ENCODE data around the gene ABCA3. TPM values are rescaled to one million over a fixed set of nuclear protein-coding genes. Genes with fewer than 3 reads are reported as not detected.
"Not testable (repeated sequence)": the region's sequence is repeated elsewhere in the genome, so short reads cannot be mapped to it uniquely, and the experiment has no call there.

ABCA3 gene
- total RNA-seq, 1 donor from 2014 or later: 11.1 TPM

DNA sequence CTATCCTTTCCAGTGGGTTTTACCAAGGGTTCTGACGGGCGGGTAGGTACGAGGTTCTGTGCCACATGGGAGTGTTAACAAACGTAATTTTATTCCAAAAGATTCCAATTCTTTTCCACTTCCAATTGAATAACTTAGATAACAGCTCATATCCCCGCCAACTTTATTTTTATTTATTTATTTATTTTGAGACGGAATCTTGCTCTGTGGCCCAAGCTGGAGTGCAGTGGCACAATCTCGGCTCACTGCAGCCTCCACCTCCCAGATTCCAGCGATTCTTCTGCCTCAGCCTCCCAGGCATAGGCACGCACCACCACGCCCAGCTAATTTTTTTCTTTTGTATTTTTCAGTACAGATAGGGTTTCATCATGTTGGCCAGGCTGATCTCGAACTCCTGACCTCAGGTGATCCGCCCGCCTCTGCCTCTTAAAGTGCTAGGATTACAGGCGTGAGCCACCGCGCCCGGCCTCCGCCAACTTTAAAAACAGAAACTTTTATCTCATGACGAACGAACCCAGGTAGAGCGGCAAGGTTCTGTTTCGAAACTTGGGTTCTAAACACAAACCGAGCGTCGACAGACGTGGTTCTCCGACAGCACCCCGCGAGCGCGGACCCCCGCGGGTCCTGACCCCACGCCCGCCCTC, 89.8 kb downstream of the ABCA3 start:
- Mint-ChIP-seq H3K27ac (peak overlapping the region; percentile 91), H3K36me3 (ENCODE audit: low read depth) (peaks cover 35% of the 10 kb centered on the region), H3K4me3 (ENCODE audit: low read depth) (peak overlapping the region; percentile 91), H3K27me3 (ENCODE audit: low read depth) (no peaks in the 10 kb centered on the region), H3K9me3 (no peaks in the 10 kb centered on the region), H3K4me1 (ENCODE audit: low read depth) (peaks cover 1% of the 10 kb centered on the region)
- peak; percentile 41 for DNase-seq (ENCODE audit: low spot score)
- intact Hi-C loops (cut with micrococcal nuclease): loop anchor here (1.0 to 10.0 kb wide), 2 partner anchors 18 to 226 kb away; partner anchors contain the start of genes NHERF2 and RNPS1

DNA sequence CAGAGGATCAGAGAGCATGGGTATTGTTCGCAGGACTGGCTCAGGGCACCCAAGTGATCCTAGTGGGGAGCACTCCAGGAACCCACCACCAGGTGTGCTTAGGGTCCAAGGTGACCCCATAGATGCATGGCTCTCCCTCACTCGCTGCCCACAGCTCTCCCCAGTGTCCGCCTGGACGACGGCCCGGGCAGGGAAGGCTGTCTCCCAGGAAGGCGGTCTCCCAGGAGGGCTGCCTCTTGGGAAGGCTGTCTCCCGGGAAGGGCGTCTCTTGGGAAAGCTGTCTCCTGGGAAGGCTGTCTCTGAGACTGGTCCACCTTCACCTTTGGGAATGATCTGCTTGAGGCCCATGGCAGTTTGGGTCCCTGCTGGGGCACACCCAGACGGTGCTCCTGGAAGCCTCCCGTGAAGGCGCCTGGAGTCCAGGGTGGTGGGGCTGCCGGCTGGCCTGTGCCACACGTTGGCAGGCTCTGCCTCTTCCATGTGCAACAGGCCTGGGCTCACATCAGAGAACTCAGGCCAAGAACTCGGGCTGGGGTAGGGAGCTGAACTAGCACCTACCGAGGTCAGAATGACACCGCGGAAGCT, 94.1 kb downstream of the ABCA3 start:
- Mint-ChIP-seq H3K4me3 (ENCODE audit: low read depth) (no peak overlapping the region), H3K4me1 (ENCODE audit: low read depth) (peaks cover 1% of the 10 kb centered on the region), H3K9me3 (no peaks in the 10 kb centered on the region), H3K27me3 (ENCODE audit: low read depth) (no peaks in the 10 kb centered on the region), H3K27ac (no peak overlapping the region), H3K36me3 (ENCODE audit: low read depth) (peaks cover 14% of the 10 kb centered on the region)
- intact Hi-C loops (cut with micrococcal nuclease): no loop called here
- DNase-seq (ENCODE audit: low spot score): no peak

- Mint-ChIP-seq H3K9me3 (no peaks in the 10 kb centered on the region), H3K27ac (no peak overlapping the region)
- intact Hi-C loops (cut with micrococcal nuclease): no loop called here
Measured at GRCh38 chr16:2244926-2245795, 95.4 kb downstream of the ABCA3 start.

DNA sequence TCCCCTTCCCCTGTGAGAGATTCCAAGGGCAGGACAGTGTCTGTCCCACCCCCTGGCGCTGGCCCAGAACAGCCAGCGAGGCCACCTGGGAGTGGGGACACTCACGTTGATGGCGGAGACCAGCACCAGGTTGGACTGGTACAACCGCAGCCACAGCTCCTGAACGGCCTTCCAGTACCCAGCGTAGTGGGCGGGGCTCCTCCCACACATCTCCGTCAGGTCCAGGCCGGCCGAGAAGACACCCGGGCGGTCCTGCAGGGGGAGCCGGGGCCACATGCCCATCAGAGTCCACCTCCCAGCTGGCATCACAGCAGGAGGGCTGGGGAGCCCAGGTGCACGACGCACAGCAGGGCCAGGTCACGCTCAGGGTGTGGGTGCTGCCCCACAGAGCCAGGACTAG, 96.2 kb downstream of the ABCA3 start:
- peaks cover 15% of the 10 kb centered on the region for H3K36me3 Mint-ChIP-seq (ENCODE audit: low read depth)
- H3K4me1 Mint-ChIP-seq (ENCODE audit: low read depth): no peaks in the 10 kb centered on the region

More at GRCh38 chr16:2244926-2245795, 95.4 kb downstream of the ABCA3 start:
- no peak for DNase-seq (ENCODE audit: low spot score)
- H3K27me3 Mint-ChIP-seq (ENCODE audit: low read depth): no peaks in the 10 kb centered on the region
- peaks cover 1% of the 10 kb centered on the region for H3K4me1 Mint-ChIP-seq (ENCODE audit: low read depth)
- H3K36me3 Mint-ChIP-seq (ENCODE audit: low read depth): peaks cover 11% of the 10 kb centered on the region
- no peak overlapping the region for H3K4me3 Mint-ChIP-seq (ENCODE audit: low read depth)

GRCh38 chr16:2243781-2244180, 96.7 kb downstream of the ABCA3 start:
- H3K27me3 Mint-ChIP-seq (ENCODE audit: low read depth): no peaks in the 10 kb centered on the region
- DNase-seq (ENCODE audit: low spot score): no peak
- no peak overlapping the region for H3K27ac Mint-ChIP-seq
- no peaks in the 10 kb centered on the region for H3K4me1 Mint-ChIP-seq (ENCODE audit: low read depth)
- intact Hi-C loops (cut with micrococcal nuclease): no loop called here
- H3K36me3 Mint-ChIP-seq (ENCODE audit: low read depth): peaks cover 15% of the 10 kb centered on the region
- H3K9me3 Mint-ChIP-seq: no peaks in the 10 kb centered on the region
- no peak overlapping the region for H3K4me3 Mint-ChIP-seq (ENCODE audit: low read depth)

More for the DNA sequence above, 96.2 kb downstream of the ABCA3 start:
- H3K9me3 Mint-ChIP-seq: no peaks in the 10 kb centered on the region
- intact Hi-C loops (cut with micrococcal nuclease): no loop called here
- no peak overlapping the region for H3K4me3 Mint-ChIP-seq (ENCODE audit: low read depth)
- no peaks in the 10 kb centered on the region for H3K27me3 Mint-ChIP-seq (ENCODE audit: low read depth)
- H3K27ac Mint-ChIP-seq: no peak overlapping the region
- DNase-seq (ENCODE audit: low spot score): no peak

GRCh38 chr16:2243031-2243528, 97.4 kb downstream of the ABCA3 start:
- H3K4me3 Mint-ChIP-seq (ENCODE audit: low read depth): no peak overlapping the region

DNA sequence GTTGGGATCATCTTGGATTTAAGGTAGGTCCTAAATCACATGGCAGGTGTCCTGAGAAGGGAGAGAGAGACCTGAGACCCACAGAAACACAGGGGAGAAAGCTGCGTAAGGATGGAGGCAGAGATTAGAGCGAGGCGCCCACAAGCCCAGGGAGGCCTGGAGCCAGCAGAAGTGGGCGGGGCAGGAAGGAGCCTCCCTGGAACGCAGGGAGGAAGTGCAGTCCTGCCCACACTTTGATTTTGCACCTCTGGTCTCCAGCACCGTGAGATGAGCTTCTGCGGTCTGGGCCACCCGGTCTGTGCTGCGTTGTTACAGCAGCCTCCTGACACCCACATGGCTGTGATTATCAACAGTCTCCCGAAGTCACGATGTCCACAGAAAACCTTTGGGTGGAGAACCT, 97.9 kb downstream of the ABCA3 start:
- no peak overlapping the region for H3K4me3 Mint-ChIP-seq (ENCODE audit: low read depth)
- H3K4me1 Mint-ChIP-seq (ENCODE audit: low read depth): no peaks in the 10 kb centered on the region
- intact Hi-C loops (cut with micrococcal nuclease): no loop called here
- no peak overlapping the region for H3K27ac Mint-ChIP-seq
- no peak for DNase-seq (ENCODE audit: low spot score)
- no peaks in the 10 kb centered on the region for H3K27me3 Mint-ChIP-seq (ENCODE audit: low read depth)
- H3K9me3 Mint-ChIP-seq: no peaks in the 10 kb centered on the region
- peaks cover 15% of the 10 kb centered on the region for H3K36me3 Mint-ChIP-seq (ENCODE audit: low read depth)

More at GRCh38 chr16:2243031-2243528, 97.4 kb downstream of the ABCA3 start:
- H3K36me3 Mint-ChIP-seq (ENCODE audit: low read depth): peaks cover 15% of the 10 kb centered on the region
- H3K27ac Mint-ChIP-seq: no peak overlapping the region
- H3K9me3 Mint-ChIP-seq: no peaks in the 10 kb centered on the region
- H3K27me3 Mint-ChIP-seq (ENCODE audit: low read depth): no peaks in the 10 kb centered on the region
- intact Hi-C loops (cut with micrococcal nuclease): no loop called here
- DNase-seq (ENCODE audit: low spot score): no peak
- H3K4me1 Mint-ChIP-seq (ENCODE audit: low read depth): no peaks in the 10 kb centered on the region

- intact Hi-C loops (cut with micrococcal nuclease); H3K9me3 Mint-ChIP-seq; H3K4me1 Mint-ChIP-seq (ENCODE audit: low read depth); H3K27ac Mint-ChIP-seq; DNase-seq (ENCODE audit: low spot score); H3K27me3 Mint-ChIP-seq (ENCODE audit: low read depth); H3K4me3 Mint-ChIP-seq (ENCODE audit: low read depth): not testable (repeated sequence)
- peaks cover 10% of the 10 kb centered on the region for H3K36me3 Mint-ChIP-seq (ENCODE audit: low read depth)
Measured at GRCh38 chr16:2240331-2240730, 100.2 kb downstream of the ABCA3 start.

GRCh38 chr16:2238838-2239675, 101.5 kb downstream of the ABCA3 start:
- no peaks in the 10 kb centered on the region for H3K4me1 Mint-ChIP-seq (ENCODE audit: low read depth)
- H3K27ac Mint-ChIP-seq: no peak overlapping the region
- no peaks in the 10 kb centered on the region for H3K9me3 Mint-ChIP-seq
- H3K27me3 Mint-ChIP-seq (ENCODE audit: low read depth): no peaks in the 10 kb centered on the region
- H3K4me3 Mint-ChIP-seq (ENCODE audit: low read depth): no peak overlapping the region
- peaks cover 15% of the 10 kb centered on the region for H3K36me3 Mint-ChIP-seq (ENCODE audit: low read depth)
- intact Hi-C loops (cut with micrococcal nuclease): no loop called here
- no peak for DNase-seq (ENCODE audit: low spot score)

DNA sequence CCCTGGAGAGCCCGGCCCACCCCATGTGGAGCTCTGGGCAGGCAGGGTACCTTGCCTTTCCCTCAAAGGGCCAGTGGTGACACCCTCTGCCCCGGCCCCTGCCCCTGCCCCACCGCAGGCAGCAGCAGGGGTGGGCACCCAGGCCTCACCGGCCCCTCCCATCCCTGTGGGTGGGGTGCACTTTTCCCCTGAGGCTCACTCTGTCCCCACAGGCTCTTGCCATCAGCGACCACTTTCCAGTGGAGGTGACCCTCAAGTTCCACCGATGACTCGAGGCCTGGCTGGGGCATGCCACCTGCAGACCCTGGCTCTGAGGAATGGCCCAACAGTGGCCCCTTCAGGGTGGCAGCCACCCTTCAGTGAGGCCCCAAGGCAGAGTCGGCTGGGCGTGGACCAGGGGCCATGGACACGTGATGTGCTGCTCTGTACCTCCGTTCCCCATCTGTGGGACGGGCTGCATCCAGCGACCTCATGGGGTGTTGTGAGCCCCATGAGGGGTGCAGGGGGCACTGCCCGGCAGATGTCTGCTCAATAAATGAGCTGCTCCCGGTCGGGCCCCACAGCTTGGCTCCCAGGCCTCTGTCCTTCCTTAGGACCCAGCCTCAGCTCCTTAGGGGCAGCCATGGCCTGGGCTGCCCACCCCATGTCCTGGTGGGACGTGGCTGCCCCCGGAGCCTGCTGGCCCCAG, 102.2 kb downstream of the ABCA3 start:
- Mint-ChIP-seq H3K4me1 (ENCODE audit: low read depth) (no peaks in the 10 kb centered on the region), H3K27me3 (ENCODE audit: low read depth) (no peaks in the 10 kb centered on the region), H3K4me3 (ENCODE audit: low read depth) (no peak overlapping the region), H3K36me3 (ENCODE audit: low read depth) (peaks cover 15% of the 10 kb centered on the region), H3K9me3 (no peaks in the 10 kb centered on the region), H3K27ac (no peak overlapping the region)
- no peak for DNase-seq (ENCODE audit: low spot score)
- intact Hi-C loops (cut with micrococcal nuclease): no loop called here

GRCh38 chr16:2237493-2238149, 102.9 kb downstream of the ABCA3 start:
- no peak overlapping the region for H3K4me3 Mint-ChIP-seq (ENCODE audit: low read depth)
- DNase-seq (ENCODE audit: low spot score): no peak
- H3K27ac Mint-ChIP-seq: no peak overlapping the region
- H3K9me3 Mint-ChIP-seq: no peaks in the 10 kb centered on the region
- no peaks in the 10 kb centered on the region for H3K4me1 Mint-ChIP-seq (ENCODE audit: low read depth)
- no peaks in the 10 kb centered on the region for H3K27me3 Mint-ChIP-seq (ENCODE audit: low read depth)
- H3K36me3 Mint-ChIP-seq (ENCODE audit: low read depth): peaks cover 15% of the 10 kb centered on the region
- intact Hi-C loops (cut with micrococcal nuclease): no loop called here
